Large intestine (tissue), 3 donors: ENCODE data around the gene GRK4. TPM values are rescaled to one million over a fixed set of nuclear protein-coding genes. Genes with fewer than 3 reads are reported as not detected.

Source experiments
- DNase-seq, 2 donors: peaks; one replicate each; pipeline versions ENCODE4 v3.0.0 to v3.0.0-alpha.2; 2013
- H3K27ac ChIP-seq: one replicate; pipeline ENCODE4 v1.5.1; 2013; ENCODE audit warnings: low read length
- H3K27me3 ChIP-seq: 2 replicates; pipeline ENCODE4 v1.6.1; 2013; ENCODE audit warnings: low read length; ENCODE audit not compliant: control insufficient read depth, insufficient read depth
- H3K36me3 ChIP-seq: 2 replicates; pipeline ENCODE4 v1.6.1; 2013; ENCODE audit warnings: low read length; ENCODE audit not compliant: control insufficient read depth, insufficient read depth
- H3K4me1 ChIP-seq: one replicate; pipeline ENCODE4 v1.6.1; 2013; ENCODE audit warnings: low read length; ENCODE audit not compliant: control insufficient read depth, insufficient read depth
- H3K4me3 ChIP-seq: one replicate; pipeline ENCODE4 v1.5.1; 2013; ENCODE audit warnings: low read length
- H3K9me3 ChIP-seq: one replicate; pipeline ENCODE4 v1.6.1; 2013; ENCODE audit warnings: mild to moderate bottlenecking, low read depth, low read length, moderate library complexity; ENCODE audit not compliant: control insufficient read depth
- WGBS: methylation state at CpG from one replicate; pipeline ENCODE4 v1.1.5; 2013; ENCODE audit warnings: low lambda C conversion rate; ENCODE audit not compliant: insufficient coverage; 5-methylcytosine and 5-hydroxymethylcytosine counted together
- polyA plus RNA-seq: library from polyadenylated mRNA; unstranded; fragments of 120-200 nt; gene quantifications from one replicate; pipeline ENCODE4 v1.2.1, GENCODE V29; 2013

The GRK4 gene
- polyA plus RNA-seq, 1 donor: 5.5 TPM

DNA sequence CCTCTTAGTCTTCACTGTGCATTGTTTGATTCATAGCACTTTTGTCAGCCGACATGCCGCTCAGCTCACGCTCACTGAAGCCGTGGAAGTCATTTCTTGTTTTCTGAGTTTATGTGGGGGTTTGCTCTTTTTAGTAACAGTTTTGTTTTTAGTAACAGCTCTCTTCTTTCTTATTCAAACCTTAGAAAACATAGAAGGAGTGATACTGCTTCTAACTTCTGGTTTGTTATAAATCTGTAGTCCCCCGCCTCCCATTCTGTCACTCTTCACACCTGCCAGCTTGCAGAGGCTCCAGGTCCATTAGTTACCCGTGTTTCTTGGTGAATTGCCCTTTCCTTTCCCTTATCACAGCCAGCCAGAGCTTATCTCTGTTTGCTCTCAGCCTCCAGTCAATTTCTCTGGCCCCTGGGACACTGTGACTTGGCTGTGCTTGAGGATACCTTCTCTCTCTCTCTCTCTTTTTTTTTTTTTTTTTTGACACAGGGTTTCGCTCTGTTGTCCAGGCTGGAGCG is 50.5 kb downstream of the GRK4 start:
- no peaks in the 10 kb centered on the region for H3K36me3 ChIP-seq
- no peak overlapping the region for H3K27ac ChIP-seq
- no peaks in the 10 kb centered on the region for H3K27me3 ChIP-seq
- WGBS: 0% methylated on average over 1 of the region's 8 CpGs
- H3K9me3 ChIP-seq: no peaks in the 10 kb centered on the region
- peaks cover 4% of the 10 kb centered on the region for H3K4me1 ChIP-seq
- DNase-seq: peak; percentile 74 to 85
- H3K4me3 ChIP-seq: no peak overlapping the region

- no peaks in the 10 kb centered on the region for H3K36me3 ChIP-seq
- no peak for DNase-seq
- H3K27me3 ChIP-seq: no peaks in the 10 kb centered on the region
- H3K4me3 ChIP-seq: no peak overlapping the region
- WGBS: 100% methylated on average over 1 of the region's 4 CpGs
- peaks cover 4% of the 10 kb centered on the region for H3K4me1 ChIP-seq
- no peaks in the 10 kb centered on the region for H3K9me3 ChIP-seq
- no peak overlapping the region for H3K27ac ChIP-seq
Measured at GRCh38 chr4:3016961-3017360, 53.6 kb downstream of the GRK4 start.

GRCh38 chr4:3017504-3017903 is 54.1 kb downstream of the GRK4 start:
- Histone ChIP-seq H3K9me3 (no peaks in the 10 kb centered on the region), H3K4me3 (no peak overlapping the region), H3K36me3 (no peaks in the 10 kb centered on the region), H3K27me3 (no peaks in the 10 kb centered on the region), H3K27ac (no peak overlapping the region), H3K4me1 (peaks cover 4% of the 10 kb centered on the region)
- no peak for DNase-seq
- WGBS: 100% methylated on average over 2 of the region's 4 CpGs

GRCh38 chr4:3019145-3019846 is 55.9 kb downstream of the GRK4 start:
- DNase-seq: peak in 1 of 2 donors; percentile 3
- Histone ChIP-seq H3K4me3 (no peak overlapping the region), H3K27me3 (no peaks in the 10 kb centered on the region), H3K27ac (no peak overlapping the region), H3K4me1 (no peaks in the 10 kb centered on the region), H3K36me3 (no peaks in the 10 kb centered on the region), H3K9me3 (no peaks in the 10 kb centered on the region)
- 89% methylated on average over 3 of the region's 13 CpGs for WGBS

GRCh38 chr4:3021127-3021526 is 57.8 kb downstream of the GRK4 start:
- Histone ChIP-seq H3K27ac (no peak overlapping the region), H3K27me3 (no peaks in the 10 kb centered on the region), H3K9me3 (no peaks in the 10 kb centered on the region), H3K4me1 (no peaks in the 10 kb centered on the region), H3K4me3 (no peak overlapping the region), H3K36me3 (no peaks in the 10 kb centered on the region)
- WGBS: no CpG with 5 or more reads among the region's 6 CpGs
- no peak for DNase-seq

- Histone ChIP-seq H3K36me3 (no peaks in the 10 kb centered on the region), H3K27ac (no peak overlapping the region), H3K4me1 (no peaks in the 10 kb centered on the region), H3K27me3 (no peaks in the 10 kb centered on the region), H3K4me3 (no peak overlapping the region), H3K9me3 (no peaks in the 10 kb centered on the region)
- WGBS: no CpG with 5 or more reads among the region's 8 CpGs
- DNase-seq: no peak
Measured at GRCh38 chr4:3021627-3022026, 58.3 kb downstream of the GRK4 start.

- Histone ChIP-seq H3K9me3 (no peaks in the 10 kb centered on the region), H3K4me3 (no peak overlapping the region), H3K4me1 (no peaks in the 10 kb centered on the region), H3K27me3 (no peaks in the 10 kb centered on the region), H3K27ac (no peak overlapping the region), H3K36me3 (no peaks in the 10 kb centered on the region)
- no peak for DNase-seq
- 100% methylated on average over 1 of the region's 8 CpGs for whole genome bisulfite sequencing
Measured at GRCh38 chr4:3022112-3022511, 58.7 kb downstream of the GRK4 start.

GRCh38 chr4:3022651-3023050 is 59.3 kb downstream of the GRK4 start:
- no peaks in the 10 kb centered on the region for H3K36me3 ChIP-seq
- no peaks in the 10 kb centered on the region for H3K27me3 ChIP-seq
- WGBS: 60% methylated on average over 1 of the region's 3 CpGs
- no peaks in the 10 kb centered on the region for H3K9me3 ChIP-seq
- H3K27ac ChIP-seq: no peak overlapping the region
- DNase-seq: no peak
- H3K4me1 ChIP-seq: no peaks in the 10 kb centered on the region
- H3K4me3 ChIP-seq: no peak overlapping the region

GRCh38 chr4:3025881-3026280 is 62.5 kb downstream of the GRK4 start:
- WGBS: no CpG with 5 or more reads among the region's 21 CpGs
- Histone ChIP-seq H3K9me3 (no peaks in the 10 kb centered on the region), H3K4me1 (no peaks in the 10 kb centered on the region), H3K27ac (no peak overlapping the region), H3K4me3 (no peak overlapping the region), H3K27me3 (no peaks in the 10 kb centered on the region), H3K36me3 (no peaks in the 10 kb centered on the region)
- DNase-seq: no peak

DNA sequence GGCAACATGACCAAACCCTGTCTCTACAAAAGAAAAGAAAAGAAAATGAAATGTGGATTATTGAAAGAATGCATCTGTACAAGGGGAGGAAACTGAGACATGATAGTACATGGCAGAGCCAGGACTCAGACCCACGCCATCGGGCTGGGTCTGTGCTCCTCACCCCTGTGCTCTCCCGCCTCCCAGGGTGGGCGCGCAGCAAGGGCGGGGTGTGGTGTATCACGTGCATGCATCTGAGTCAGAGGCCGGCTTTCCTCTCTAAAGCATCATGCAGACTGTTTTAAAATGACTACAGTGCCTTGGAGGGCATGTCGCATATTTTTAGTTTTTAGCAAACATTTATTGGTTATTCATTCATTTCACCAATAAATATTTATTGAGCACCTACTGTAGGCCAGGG is 63.2 kb downstream of the GRK4 start:
- Histone ChIP-seq H3K27ac (no peak overlapping the region), H3K36me3 (no peaks in the 10 kb centered on the region), H3K4me3 (no peak overlapping the region), H3K27me3 (no peaks in the 10 kb centered on the region), H3K4me1 (no peaks in the 10 kb centered on the region), H3K9me3 (no peaks in the 10 kb centered on the region)
- WGBS: 100% methylated on average over 1 of the region's 9 CpGs
- no peak for DNase-seq

DNA sequence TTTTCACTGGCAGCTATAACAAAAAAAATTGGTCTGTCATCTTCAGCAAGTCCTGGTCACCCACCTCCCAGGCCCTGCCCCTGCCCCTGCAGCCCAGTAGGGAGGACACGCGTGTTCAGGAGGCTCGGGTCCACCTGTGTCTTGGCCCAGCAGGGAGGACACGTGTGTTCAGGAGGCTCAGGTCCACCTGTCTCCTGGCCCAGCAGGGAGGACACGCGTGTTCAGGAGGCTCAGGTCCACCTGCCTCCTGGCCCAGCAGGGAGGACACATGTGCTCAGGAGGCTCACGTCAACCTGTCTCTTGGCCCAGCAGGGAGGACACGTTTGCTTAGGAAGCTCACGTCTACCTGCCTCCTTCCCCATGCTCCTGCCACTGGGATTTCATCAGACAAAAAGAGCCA is 66.1 kb downstream of the GRK4 start:
- no peaks in the 10 kb centered on the region for H3K4me1 ChIP-seq
- no peaks in the 10 kb centered on the region for H3K36me3 ChIP-seq
- no CpG with 5 or more reads among the region's 9 CpGs for WGBS
- no peak for DNase-seq
- H3K27me3 ChIP-seq: no peaks in the 10 kb centered on the region
- no peak overlapping the region for H3K27ac ChIP-seq
- no peaks in the 10 kb centered on the region for H3K9me3 ChIP-seq
- no peak overlapping the region for H3K4me3 ChIP-seq
